GM19023 (cell line): ENCODE data around the gene ACADVL.
"Not testable (repeated sequence)": the region's sequence is repeated elsewhere in the genome, so short reads cannot be mapped to it uniquely, and the experiment has no call there.

Experiments
- ATAC-seq: cut with Tn5 transposase; IDR thresholded peaks from one replicate; pipeline ENCODE4 v1.9.1; 2021; ENCODE audit warnings: mild to moderate bottlenecking, moderate library complexity; ENCODE audit not compliant: unreplicated experiment

ACADVL gene

GRCh38 chr17:7234083-7234951 is 14.6 kb downstream of the ACADVL start, which contains the start of gene DVL2:
Gene DVL2 (minus strand): TSS chr17:7234517. CDS start chr17:7234262, 255 bp downstream.
- peak; percentile 47 for ATAC-seq

- ATAC-seq: no peak
Observed at GRCh38 chr17:7235693-7236665, 16.2 kb downstream of the ACADVL start.

DNA sequence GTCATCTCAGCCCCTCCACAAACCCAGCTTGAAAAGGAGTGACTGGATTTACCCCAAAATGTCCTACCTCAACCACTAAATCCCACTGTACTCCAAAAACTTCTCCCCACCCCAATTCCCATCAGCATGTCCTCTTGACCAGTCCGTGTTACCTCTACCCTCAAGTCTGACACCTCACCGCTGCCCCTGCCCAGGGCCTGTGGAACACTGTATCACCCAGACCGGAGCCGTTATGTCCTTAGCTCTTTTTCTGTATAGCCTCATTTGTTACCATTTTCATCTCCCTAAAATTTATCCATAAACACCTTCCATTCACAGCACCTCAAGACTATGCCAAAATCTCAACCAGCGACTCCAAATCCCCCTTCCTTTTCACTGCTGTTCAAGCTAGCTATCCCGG is 17.1 kb downstream of the ACADVL start:
- no peak for ATAC-seq

DNA sequence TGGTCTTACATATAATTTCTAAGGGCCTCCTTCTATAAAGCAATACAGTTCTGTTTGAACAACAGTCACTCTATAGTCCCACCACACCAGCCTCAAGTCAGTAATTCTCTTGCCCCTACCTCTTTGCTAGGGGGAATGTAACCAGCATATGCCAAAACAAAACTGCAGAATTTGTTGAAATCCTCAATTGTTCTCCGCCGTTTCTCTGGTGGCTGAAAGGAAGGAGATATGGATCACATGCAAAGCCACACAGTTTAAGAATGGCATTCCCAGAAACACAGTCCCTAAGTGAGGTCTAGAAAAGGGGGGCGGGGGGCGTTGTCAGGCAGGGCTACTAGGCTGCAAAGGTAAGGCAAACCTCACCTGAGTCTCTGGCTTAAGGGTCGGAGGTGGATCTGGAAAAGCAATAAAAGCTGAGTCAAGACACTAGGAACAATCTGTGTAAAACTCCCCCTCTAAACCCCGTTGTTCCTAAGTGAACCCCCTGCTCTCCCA is 17.6 kb downstream of the ACADVL start:
- no peak for ATAC-seq

DNA sequence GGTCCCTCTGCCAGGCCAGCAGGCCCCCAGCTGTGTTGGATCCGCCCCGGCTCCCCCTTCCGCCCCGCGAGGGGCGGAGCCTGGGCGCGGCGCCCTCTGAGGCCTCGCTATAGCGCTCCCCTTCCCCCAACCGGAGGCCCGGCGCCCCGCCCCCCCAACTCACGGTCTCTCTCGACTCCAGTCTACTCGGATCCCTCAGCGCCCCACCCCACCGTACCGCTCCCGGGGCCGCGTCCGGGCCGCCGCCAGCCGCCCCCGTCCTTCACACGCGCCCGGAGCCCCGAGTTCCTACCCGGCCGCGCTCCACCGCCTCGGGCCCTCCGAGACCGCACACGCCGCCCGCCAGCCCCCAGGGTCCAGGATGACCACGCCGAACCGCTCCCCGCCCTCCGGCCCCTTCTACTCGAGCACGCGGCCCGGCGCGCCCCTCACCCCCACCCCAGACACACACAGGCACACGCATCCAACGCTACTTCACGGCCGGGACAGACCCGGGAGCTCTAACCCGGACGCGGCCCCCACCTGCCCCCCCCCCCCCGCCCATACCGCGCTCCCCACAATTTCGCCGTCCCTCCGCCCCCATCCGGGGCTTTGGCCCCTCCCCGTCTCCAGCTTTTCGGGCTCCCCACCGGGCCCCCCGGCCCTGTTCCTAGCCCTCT is 18.2 kb downstream of the ACADVL start:
- ATAC-seq: no peak

DNA sequence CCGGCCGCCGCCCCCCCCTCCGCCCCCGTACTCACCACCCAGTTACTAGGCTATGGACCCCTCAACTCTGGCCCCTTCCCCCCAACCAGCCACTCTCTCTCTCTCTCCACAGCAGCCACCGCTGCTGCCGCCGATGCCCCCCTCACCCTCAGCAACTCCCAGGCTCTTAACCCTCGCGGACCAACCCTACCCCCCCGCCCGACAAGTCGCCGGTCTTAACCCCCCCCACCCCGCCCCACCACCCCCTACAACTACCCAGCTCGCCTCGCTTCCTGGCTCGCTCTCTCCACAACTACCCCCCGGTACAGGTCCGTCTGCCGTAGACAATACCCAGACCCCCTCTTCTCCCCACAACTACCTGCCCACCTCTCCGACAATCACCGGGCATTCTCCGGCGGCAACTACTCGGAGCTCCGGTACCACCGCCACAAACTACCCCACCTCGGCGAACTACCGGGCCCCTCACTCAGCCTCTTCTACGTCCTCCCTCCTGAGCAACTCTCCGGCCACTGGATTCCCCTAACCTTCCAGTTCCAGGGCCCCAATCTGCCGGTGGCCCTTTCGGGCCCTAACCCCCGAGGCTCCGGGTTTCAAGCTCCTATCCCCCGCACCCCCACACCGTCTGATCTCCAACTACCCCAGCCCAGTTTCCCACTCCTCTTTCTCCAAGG is 18.8 kb downstream of the ACADVL start:
- ATAC-seq: no peak

DNA sequence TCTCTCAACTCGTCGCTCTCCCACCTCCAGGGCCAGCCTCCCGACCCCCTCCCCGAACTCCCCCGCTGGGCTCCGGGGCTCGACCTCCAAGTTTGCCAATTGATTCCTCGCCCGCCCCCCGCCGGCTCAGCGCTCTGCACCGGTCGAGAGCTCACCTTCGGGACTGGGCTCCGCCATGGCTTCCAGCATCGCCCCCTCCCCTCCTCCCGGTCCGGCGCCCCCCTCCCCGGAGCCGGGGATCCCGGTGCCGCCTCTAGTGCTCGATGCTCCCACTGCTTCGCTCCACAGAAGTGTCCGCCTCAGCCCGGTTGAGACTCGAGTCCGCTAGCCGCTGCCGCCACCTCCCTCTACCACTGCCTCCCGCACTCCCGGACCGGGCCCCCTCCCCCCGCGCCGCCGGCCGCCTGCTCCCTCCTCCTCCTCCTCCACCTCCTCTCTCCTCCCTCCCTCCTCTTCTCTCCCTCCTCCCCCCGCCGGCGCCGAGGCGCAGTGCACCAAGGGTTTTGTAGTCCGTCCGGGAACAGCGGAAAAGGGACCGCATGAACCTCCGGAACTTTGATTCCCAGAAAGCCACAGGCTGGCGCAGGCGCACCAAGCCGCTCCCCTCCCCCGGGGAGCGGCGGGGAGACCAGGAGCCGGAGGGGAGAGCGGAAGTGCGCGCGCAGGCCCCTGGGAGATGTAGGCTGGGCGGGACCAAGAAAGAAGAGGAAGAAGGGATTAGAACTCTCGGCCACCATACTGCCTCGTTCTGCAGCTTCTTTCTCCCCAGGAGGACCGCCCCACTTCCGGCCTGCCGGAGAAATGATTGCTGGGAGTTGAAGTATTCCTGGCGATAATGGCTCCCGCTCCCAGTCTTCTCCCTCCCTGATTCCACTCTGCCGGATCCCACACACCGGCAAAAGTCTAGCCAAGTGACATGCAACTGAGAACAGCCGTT is 19.6 kb downstream of the ACADVL start, which contains the start of gene PHF23:
Gene PHF23 (minus strand): TSS at position 367 of the 937 bp plus-strand sequence. CDS start 178 bp downstream, at position 189.
- peak; percentile 41 for ATAC-seq

GRCh38 chr17:7240375-7240774 is 20.6 kb downstream of the ACADVL start:
- no peak for ATAC-seq

GRCh38 chr17:7241090-7241733 is 21.5 kb downstream of the ACADVL start:
- ATAC-seq: no peak

- peak; percentile 39 for ATAC-seq
Observed at GRCh38 chr17:7241783-7242716, 22.3 kb downstream of the ACADVL start, which contains the start of gene GABARAP. Gene GABARAP (minus strand): TSS chr17:7242449. CDS start chr17:7242330, 119 bp downstream.

- peak; percentile 41 for ATAC-seq
Observed at GRCh38 chr17:7242717-7243452, 23.1 kb downstream of the ACADVL start.

GRCh38 chr17:7243453-7243729 is 23.7 kb downstream of the ACADVL start:
- no peak for ATAC-seq

DNA sequence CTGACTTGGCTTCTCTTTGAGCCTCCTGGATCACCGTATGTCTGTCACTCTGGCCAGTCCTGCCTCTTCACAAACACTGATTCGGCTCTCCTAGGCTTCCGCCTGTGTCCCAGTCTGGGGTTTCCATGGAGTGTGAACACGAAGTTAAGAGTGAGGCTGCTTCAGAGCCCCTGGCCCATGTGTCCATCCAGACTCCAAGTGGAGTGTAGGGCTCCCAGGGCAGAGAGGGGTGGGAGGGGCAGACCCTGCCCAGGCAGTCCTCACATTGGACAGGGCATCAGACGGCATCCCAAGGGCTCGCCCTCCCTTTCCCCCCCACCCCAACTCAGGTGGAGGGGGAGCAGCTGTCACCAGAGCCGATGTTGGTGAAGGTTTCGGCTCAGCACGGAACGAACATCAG is 24.1 kb downstream of the ACADVL start:
- not testable (repeated sequence) for ATAC-seq

- no peak for ATAC-seq
Observed at GRCh38 chr17:7246779-7247178, 27.0 kb downstream of the ACADVL start.

- no peak for ATAC-seq
Observed at GRCh38 chr17:7248796-7249195, 29.1 kb downstream of the ACADVL start.

GRCh38 chr17:7249214-7249613 is 29.5 kb downstream of the ACADVL start:
- no peak for ATAC-seq

DNA sequence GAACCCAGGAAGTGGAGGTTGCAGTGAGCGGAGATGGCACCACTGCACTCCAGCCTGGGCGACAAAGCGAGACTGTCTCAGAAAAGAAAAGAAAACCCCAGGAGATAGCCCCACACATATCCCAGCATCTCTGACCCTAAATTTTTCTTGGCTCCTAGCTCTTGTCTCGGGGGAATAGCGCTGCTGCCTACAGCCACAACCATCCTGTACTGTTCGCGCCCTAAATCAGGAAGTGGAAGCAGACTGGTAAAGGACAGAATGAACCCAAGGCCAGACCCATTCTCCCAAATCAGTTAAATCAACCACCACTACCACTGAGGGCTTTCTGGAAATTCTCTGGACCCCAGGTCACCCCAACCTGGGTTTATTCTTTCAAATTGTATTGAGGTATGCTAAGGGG is 30.1 kb downstream of the ACADVL start:
- no peak for ATAC-seq
